ENCODE data around the gene OR10A2.
"Not testable (repeated sequence)": the region's sequence is repeated elsewhere in the genome, so short reads cannot be mapped to it uniquely, and the experiment has no call there.

The OR10A2 gene

GRCh38 chr11:6882751-6883150, 19.9 kb downstream of the OR10A2 start:
- in situ Hi-C loops (cut with MboI; ENCODE audit: low sequenced_read_pairs): no loop called here

- in situ Hi-C loops (cut with MboI; ENCODE audit: low sequenced_read_pairs): not testable (repeated sequence)
These were observed 24.9 kb downstream of the OR10A2 start for GRCh38 chr11:6887711-6888110.

GRCh38 chr11:6888830-6889229, 26.0 kb downstream of the OR10A2 start:
- in situ Hi-C loops (cut with MboI; ENCODE audit: low sequenced_read_pairs): no loop called here

- in situ Hi-C loops (cut with MboI; ENCODE audit: low sequenced_read_pairs): no loop called here
These were observed 27.0 kb downstream of the OR10A2 start for GRCh38 chr11:6889835-6890234.

GRCh38 chr11:6892400-6892799, 29.5 kb downstream of the OR10A2 start, which contains the start of gene OR2D2:
OR2D2 (minus strand) TSS chr11:6892500; CDS start chr11:6892500, 0 bp downstream.
- in situ Hi-C loops (cut with MboI; ENCODE audit: low sequenced_read_pairs): no loop called here

- in situ Hi-C loops (cut with MboI; ENCODE audit: low sequenced_read_pairs): no loop called here
These were observed 31.2 kb downstream of the OR10A2 start for GRCh38 chr11:6894097-6894496.

GRCh38 chr11:6895010-6895409, 32.2 kb downstream of the OR10A2 start:
- in situ Hi-C loops (cut with MboI; ENCODE audit: low sequenced_read_pairs): no loop called here

GRCh38 chr11:6898911-6899310, 36.1 kb downstream of the OR10A2 start:
- in situ Hi-C loops (cut with MboI; ENCODE audit: low sequenced_read_pairs): no loop called here

- in situ Hi-C loops (cut with MboI; ENCODE audit: low sequenced_read_pairs): no loop called here
These were observed 37.6 kb downstream of the OR10A2 start for GRCh38 chr11:6900327-6900999.

GRCh38 chr11:6904804-6905203, 41.9 kb downstream of the OR10A2 start:
- in situ Hi-C loops (cut with MboI; ENCODE audit: low sequenced_read_pairs): not testable (repeated sequence)

GRCh38 chr11:6911378-6911777, 48.5 kb downstream of the OR10A2 start:
- in situ Hi-C loops (cut with MboI; ENCODE audit: low sequenced_read_pairs): no loop called here

- in situ Hi-C loops (cut with MboI; ENCODE audit: low sequenced_read_pairs): no loop called here
These were observed 49.1 kb downstream of the OR10A2 start for GRCh38 chr11:6911948-6912347.

- in situ Hi-C loops (cut with MboI; ENCODE audit: low sequenced_read_pairs): no loop called here
These were observed 56.8 kb downstream of the OR10A2 start for GRCh38 chr11:6919698-6920097.

- in situ Hi-C loops (cut with MboI; ENCODE audit: low sequenced_read_pairs): no loop called here
These were observed 57.8 kb downstream of the OR10A2 start, which contains the start of gene OR2D3 for GRCh38 chr11:6920702-6921101. OR2D3 (plus strand) TSS chr11:6921002; CDS start chr11:6921002, 0 bp downstream.
